ENCODE measurements around the gene CDRT4.
"Not testable (repeated sequence)": the region's sequence is repeated elsewhere in the genome, so short reads cannot be mapped to it uniquely, and the experiment has no call there.

The CDRT4 gene

GRCh38 chr17:15456972-15457722 lies 10.3 kb downstream of the CDRT4 start:
- no peak for DNase-seq (ENCODE audit: low read depth)

DNA sequence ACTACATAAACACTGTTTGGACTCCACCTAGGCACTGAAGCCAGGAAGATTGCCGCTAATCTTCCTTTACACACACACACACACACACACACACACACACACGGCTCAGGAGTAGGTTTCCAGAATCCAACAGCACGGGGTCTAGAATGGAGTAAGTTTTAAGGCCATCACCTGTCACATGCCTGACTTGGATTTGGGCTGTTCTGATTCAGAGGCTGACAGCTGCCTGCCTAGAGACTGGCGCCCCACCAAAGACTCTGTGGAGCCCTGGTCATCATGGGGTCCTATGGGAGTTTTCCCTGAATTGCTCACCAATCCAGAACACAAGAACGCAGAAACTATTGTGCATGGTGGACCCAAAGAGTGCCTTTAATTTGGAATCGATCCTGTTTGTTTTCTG lies 10.9 kb downstream of the CDRT4 start:
- no peak for DNase-seq (ENCODE audit: low read depth)

- no peak for DNase-seq (ENCODE audit: low read depth)
Observed at GRCh38 chr17:15454346-15454745, 13.1 kb downstream of the CDRT4 start.

DNA sequence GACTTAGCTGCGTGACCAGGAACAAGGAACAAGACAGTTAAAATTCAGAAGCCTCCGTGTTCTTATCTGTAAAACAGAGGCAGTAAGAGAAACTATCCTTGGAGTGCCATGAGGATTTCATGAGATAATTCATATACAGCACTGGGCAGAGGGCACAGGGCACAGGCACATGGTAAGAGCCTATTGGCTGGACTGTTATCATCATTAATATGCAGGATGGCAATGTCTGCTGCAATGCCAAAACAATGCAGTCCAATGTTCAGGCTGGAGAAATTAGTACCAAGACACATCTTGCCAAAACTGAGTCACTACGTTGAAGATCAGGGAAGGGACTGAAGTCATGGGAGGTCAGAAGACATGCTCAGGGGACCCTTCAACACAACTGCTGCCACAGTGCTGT lies 13.6 kb downstream of the CDRT4 start:
- DNase-seq (ENCODE audit: low read depth), result no peak

- no peak for DNase-seq (ENCODE audit: low read depth)
Observed at GRCh38 chr17:15453246-15453645, 14.2 kb downstream of the CDRT4 start.

GRCh38 chr17:15452746-15453145 lies 14.7 kb downstream of the CDRT4 start:
- no peak for DNase-seq (ENCODE audit: low read depth)

DNA sequence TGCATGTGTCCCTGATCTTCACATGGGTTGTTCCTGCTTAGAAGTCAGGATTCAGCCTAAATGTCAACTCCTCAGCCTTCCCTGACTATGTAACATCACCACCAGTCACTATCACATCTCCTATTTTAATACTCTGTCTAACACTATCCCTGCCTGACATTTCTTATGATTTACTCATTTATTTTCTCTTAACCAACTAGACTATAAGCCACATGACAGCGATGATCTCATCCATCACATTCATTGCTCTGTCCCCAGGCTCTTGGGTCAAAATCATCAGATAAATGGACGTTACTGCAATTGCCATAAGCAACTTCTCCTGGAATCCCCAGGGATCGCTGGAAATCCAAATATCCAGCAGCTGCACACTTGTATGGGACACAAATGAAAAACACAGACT lies 15.7 kb downstream of the CDRT4 start:
- no peak for DNase-seq (ENCODE audit: low read depth)

GRCh38 chr17:15448580-15448956 lies 18.9 kb downstream of the CDRT4 start:
- no peak for DNase-seq (ENCODE audit: low read depth)

DNA sequence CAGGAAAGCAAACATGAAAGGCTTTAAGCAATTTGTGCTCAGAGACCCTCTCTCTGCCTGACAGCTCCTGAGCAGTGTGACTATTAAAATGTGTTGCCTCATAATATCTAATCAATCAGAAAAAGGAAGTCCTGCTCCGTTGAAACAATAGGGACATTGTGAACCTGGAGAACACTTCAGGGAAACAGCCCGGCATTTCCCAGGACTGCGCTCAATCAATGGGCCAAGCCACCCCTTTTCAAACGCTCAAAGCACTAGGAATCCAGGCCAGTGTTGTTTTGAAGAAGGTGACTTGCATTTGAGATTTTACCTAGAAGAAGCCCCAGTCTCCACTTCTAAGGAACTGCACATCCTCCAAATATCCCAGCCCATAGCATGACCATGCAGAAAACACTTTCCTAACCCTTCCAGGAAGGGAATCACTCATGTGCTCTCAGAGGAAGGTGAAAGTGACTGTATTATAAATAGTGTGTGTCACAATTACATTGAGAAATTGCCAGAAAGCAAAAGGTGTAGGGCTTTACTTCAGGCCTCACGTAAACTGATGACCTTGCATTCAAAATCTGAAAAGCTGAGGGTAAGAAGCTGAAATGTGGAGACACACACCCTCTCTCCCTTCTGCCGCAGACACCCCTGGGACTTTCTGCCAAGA lies 19.4 kb downstream of the CDRT4 start:
- no peak for DNase-seq (ENCODE audit: low read depth)

GRCh38 chr17:15446036-15446435 lies 21.4 kb downstream of the CDRT4 start:
- no peak for DNase-seq (ENCODE audit: low read depth)

DNA sequence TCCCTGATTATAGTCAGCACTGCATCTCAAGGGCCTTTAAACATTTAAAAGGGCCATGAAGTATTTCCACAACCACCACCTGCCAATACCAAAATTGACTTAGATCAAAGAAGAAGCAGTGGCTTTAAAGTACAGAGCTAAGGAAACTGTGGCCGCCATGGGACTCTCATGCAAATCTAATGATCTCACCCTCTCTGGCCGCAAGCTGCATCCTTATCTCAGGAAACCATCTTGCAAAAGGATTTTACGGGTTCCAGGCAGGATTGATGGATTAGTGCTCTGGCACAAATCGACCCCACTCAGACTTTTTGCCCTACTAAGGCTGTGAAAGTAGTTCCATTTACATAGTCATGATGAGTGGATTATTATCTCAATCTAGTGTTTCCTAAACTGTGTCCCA lies 22.6 kb downstream of the CDRT4 start:
- no peak for DNase-seq (ENCODE audit: low read depth)

DNA sequence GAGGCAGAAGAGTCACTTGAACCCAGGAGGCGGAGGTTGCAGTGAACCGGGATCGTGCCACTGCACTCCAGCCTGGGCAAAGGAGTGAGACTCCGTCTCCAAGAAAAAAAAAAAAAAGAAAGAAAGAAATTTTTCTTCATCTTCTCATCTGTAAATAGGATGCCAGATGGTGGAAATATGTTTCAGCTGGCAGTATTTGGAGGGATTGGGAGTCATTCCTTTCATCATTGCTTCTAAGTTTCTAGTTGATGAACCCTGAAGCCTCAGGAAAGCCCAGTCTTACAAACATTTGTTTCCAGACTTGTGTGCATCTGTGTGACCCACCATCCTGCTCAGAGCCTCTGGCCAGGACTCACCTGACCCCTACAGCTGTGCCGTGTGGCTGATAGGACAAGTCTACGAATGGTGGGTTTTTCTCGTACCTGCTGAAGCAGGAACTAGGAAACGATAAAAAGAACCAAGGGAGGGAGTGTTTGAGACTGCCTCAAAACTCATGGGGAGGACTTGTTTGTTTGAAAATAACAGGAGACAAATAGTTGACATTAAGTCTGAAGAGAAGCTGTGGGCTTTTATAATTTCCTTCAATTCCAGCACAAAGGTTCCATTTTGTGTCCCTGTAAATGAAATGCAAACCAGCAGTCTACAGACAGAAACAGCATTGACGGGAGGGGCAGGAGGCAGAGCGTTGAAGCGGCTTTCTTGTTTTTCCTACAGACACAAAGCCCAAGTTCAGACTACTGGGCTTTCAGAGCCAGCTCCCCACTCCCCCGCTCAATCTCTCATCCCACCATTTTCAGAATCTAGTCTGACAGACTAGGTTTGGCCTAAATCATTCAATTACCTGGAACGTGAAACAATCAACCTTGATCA lies 24.9 kb downstream of the CDRT4 start:
- DNase-seq (ENCODE audit: low read depth), result no peak

DNA sequence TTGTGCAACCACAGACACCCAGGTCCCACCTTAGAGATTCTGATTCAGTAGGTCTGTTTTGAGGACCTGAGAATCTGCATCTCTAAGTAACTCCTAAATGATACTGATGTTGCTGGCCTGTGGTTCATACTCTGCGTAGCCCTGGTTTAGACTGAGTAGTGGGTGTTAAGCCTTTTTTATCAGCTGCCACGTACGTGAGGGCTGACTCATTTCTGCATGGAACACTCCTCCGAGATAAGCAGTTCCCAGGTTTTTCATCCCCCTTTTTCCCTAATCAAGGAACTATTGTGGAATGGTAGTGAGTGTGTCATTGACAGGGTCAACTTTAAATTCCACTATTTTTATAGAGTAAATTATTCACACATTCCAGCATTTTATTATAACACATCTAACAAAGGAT lies 26.1 kb downstream of the CDRT4 start:
- DNase-seq (ENCODE audit: low read depth), result no peak

GRCh38 chr17:15440347-15440746 lies 27.1 kb downstream of the CDRT4 start:
- DNase-seq (ENCODE audit: low read depth), result no peak

DNA sequence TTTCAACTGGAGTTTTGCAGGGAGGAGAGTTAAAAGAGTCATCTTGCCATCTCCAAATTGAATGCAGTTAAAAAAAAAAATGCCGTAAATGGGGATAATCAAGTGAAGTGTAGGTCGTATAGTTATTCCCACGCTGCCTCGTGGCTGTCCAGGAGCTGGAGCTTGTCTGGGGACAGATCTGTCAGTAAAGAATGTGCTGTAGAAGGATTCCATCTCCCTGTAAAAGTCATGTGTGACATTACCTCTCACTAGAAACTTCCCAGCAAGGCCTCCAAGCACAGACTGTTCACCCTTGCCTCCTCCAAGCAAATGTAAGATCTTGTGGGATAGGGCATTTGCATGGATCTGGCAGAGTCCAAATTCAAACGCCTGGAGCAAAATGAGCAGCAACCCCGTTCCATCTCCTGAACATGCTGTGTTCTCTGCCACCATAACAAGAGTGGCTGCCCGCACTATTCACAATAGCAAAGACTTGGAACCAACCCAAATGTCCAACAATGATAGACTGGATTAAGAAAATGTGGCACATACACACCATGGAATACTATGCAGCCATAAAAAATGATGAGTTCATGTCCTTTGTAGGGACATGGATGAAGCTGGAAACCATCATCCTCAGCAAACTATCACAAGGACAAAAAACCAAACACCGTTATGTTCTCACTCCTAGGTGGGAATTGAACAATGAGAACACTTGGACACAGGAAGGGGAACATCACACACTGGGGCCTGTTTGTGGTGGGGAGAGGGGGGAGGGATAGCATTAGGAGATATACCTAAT lies 28.0 kb downstream of the CDRT4 start:
- not testable (repeated sequence) for DNase-seq (ENCODE audit: low read depth)

DNA sequence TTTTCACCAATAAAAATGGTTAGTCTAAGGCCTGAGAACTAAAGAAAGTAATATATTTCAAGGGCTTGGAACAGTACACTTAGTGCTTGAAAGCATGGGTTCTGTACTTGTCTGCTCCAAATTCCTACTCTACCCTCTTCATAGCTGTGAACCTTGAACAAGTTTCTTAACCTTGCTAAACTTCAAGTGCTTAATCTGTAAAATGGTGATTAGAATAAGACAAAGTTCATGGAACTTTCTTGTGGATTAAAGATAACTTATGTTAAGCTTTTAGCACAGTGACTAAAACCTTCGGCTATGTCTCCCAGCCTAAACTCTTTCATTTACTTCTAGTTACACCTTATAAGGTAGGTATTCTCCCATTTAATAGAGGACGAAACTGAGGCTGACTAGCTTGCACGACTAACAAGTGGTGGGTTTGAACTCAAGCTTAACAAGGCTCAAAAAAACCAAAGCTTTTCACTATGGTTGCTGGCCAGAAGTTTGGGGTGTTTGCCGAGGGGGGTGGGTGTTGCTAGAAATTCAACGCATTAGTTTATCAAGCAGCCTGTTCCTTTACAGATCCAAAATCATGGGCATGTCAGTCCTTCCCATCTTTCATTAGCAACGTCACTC lies 28.8 kb downstream of the CDRT4 start:
- no peak for DNase-seq (ENCODE audit: low read depth)

DNA sequence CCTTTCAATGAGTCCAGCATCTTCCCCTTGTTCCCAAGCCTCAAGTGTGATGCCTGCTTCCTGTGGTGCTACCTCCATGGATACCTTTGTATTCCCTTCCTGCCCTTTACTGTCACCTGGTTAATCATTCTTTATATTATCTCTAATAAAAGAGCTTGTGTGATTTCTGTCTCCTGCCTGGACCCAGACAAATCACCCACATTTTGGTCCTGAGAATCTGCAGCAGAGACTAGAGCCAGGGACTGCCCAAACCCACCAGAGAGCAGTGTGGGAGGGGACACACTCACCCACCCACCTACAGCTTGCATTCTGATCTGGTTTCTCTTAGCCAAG lies 30.2 kb downstream of the CDRT4 start:
- DNase-seq (ENCODE audit: low read depth), result no peak

- no peak for DNase-seq (ENCODE audit: low read depth)
Observed at GRCh38 chr17:15436473-15437302, 30.7 kb downstream of the CDRT4 start.

- no peak for DNase-seq (ENCODE audit: low read depth)
Observed at GRCh38 chr17:15434956-15435355, 32.5 kb downstream of the CDRT4 start.

- no peak for DNase-seq (ENCODE audit: low read depth)
Observed at GRCh38 chr17:15432807-15433611, 34.4 kb downstream of the CDRT4 start.

All from T-helper 22 cell (primary cell).